GM13976 (cell line): ENCODE data around the gene FRS2.

ENCODE experiments used
- DNase-seq: peaks from one replicate; pipeline ENCODE4 v3.0.0; 2012; ENCODE audit warnings: low spot score
- in situ Hi-C: fragments of 300-500 bp; cut with MboI; formaldehyde crosslinking; loops from one replicate; pipeline ENCODE4 v1.12.0; 2022; ENCODE audit warnings: low sequenced_read_pairs, mixed read lengths, inconsistent platforms; ENCODE audit not compliant: unreplicated experiment
- TF ChIP-seq, protein P1 (sequence below): IDR thresholded peaks from 2 replicates; pipeline ENCODE4 v1.5.1; 2012; ENCODE audit warnings: borderline replicate concordance, mild to moderate bottlenecking; ENCODE audit not compliant: insufficient read depth; ENCODE audit errors: extremely low read depth, missing control alignments, control extremely low read depth

Gene FRS2

DNA sequence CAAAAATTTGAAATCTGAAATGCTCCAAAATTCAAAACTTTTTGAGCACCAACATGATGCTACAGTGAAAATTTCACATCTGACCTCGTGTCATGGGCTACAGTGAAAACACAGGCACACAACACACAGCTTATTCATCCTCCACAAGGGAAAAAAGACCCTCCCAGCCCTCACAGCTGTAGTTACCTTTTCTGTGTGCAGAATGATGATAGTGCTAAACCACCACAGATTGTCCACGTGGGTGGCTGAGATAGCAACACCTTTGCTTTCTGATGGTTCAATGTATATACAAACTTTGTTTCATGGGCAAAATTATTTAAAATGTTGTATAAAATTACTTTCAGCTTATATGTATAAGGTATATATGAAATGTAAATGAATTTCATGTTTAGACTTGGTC, 46.8 kb downstream of the FRS2 start:
- in situ Hi-C loops, result no loop called here
- DNase-seq, result no peak
- TF ChIP-seq, protein P1, sequence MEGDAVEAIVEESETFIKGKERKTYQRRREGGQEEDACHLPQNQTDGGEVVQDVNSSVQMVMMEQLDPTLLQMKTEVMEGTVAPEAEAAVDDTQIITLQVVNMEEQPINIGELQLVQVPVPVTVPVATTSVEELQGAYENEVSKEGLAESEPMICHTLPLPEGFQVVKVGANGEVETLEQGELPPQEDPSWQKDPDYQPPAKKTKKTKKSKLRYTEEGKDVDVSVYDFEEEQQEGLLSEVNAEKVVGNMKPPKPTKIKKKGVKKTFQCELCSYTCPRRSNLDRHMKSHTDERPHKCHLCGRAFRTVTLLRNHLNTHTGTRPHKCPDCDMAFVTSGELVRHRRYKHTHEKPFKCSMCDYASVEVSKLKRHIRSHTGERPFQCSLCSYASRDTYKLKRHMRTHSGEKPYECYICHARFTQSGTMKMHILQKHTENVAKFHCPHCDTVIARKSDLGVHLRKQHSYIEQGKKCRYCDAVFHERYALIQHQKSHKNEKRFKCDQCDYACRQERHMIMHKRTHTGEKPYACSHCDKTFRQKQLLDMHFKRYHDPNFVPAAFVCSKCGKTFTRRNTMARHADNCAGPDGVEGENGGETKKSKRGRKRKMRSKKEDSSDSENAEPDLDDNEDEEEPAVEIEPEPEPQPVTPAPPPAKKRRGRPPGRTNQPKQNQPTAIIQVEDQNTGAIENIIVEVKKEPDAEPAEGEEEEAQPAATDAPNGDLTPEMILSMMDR, result no peak

- TF ChIP-seq, protein P1, result no peak
- in situ Hi-C loops, result no loop called here
- DNase-seq, result no peak
Observed at GRCh38 chr12:69517406-69517805, 47.2 kb downstream of the FRS2 start.

GRCh38 chr12:69519871-69520270, 49.7 kb downstream of the FRS2 start:
- TF ChIP-seq, protein P1, result no peak
- DNase-seq, result no peak
- in situ Hi-C loops, result no loop called here

DNA sequence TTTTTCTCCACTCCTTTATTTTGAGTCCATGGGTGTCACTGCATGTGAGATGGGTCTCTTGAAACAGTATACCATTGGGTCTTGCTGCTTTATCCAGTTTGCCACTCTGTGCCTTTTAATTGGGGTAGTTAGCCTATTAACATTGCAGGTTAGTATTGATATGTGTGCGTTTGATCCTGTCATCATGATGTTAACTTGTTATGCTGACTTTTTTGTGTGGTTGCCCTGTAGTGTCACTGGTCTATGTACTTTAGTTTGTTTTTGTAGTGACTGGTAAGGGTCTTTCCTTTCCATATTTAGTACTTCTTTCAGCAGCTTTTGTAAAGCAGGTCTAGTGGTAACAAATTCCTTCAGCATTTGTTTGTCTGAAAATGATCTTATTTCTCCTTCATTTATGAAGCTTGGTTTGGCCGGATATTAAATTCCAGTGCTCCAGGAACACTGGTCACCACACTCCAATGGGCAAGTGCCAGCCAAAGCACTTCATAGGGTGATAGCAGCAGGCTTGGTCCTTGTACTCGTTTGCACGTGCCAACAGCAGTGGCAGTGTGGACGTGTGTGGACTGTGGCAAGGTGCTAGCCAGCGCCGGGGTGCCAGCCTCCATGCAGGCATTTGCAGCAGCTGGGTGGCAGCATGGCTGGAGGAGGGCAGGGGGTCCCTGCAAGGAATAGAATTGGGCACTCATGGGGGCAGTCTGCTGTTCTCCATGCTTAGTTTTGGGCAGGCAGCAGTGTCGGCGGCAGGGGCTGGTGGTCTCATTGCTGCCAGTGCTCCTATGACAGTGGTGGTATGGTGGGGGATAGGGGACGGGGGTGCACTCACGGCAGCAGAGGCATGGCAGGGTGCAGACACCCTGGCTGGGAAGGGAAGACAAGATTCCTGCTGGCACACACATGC, 53.5 kb downstream of the FRS2 start:
- in situ Hi-C loops, result no loop called here
- TF ChIP-seq, protein P1, result no peak
- no peak for DNase-seq

GRCh38 chr12:69524331-69524630, 54.1 kb downstream of the FRS2 start:
- in situ Hi-C loops, result no loop called here
- TF ChIP-seq, protein P1, result no peak
- no peak for DNase-seq

- in situ Hi-C loops, result no loop called here
- no peak for DNase-seq
- TF ChIP-seq, protein P1, result no peak
Observed at GRCh38 chr12:69524755-69525469, 54.7 kb downstream of the FRS2 start.
